HepG2 (cell line): ENCODE results near the gene SETD5. TPM values are rescaled to one million over a fixed set of nuclear protein-coding genes. Genes with fewer than 3 reads are reported as not detected.

Experiments
- BCL6 ChIP-seq: IDR thresholded peaks from 2 replicates; pipeline ENCODE4 v1.6.1; 2016; ENCODE audit warnings: missing genetic modification reagents, missing compliant biosample characterization
- CSRNP1 ChIP-seq: sonication (generic); formaldehyde crosslinking; IDR thresholded peaks from 2 replicates; pipeline ENCODE4 v1.8.1; 2023; ENCODE audit warnings: mild to moderate bottlenecking, missing genetic modification reagents
- FOSL2 ChIP-seq: sonication (generic); formaldehyde crosslinking; IDR thresholded peaks from 2 replicates; pipeline ENCODE4 v1.4.0; 2020; ENCODE audit warnings: missing genetic modification reagents
- IRF2 ChIP-seq: IDR thresholded peaks from 2 replicates; pipeline ENCODE4 v1.6.1; 2018; ENCODE audit warnings: missing genetic modification reagents, missing compliant biosample characterization
- KAT8 ChIP-seq: IDR thresholded peaks from 2 replicates; pipeline ENCODE4 v1.6.1; 2016; ENCODE audit warnings: missing genetic modification reagents, missing compliant biosample characterization
- KDM6A ChIP-seq: IDR thresholded peaks from 2 replicates; pipeline ENCODE4 v1.6.1; 2016; ENCODE audit warnings: low read depth
- PHF21A ChIP-seq: sonication (generic); formaldehyde crosslinking; IDR thresholded peaks from 2 replicates; pipeline ENCODE4 v1.5.0; 2020; ENCODE audit warnings: mild to moderate bottlenecking, missing genetic modification reagents
- PHF8 ChIP-seq: sonication (generic); formaldehyde crosslinking; IDR thresholded peaks from 2 replicates; pipeline ENCODE4 v1.5.0; 2020; ENCODE audit warnings: missing genetic modification reagents
- RAD21 ChIP-seq: fragments of 450-650 bp; formaldehyde crosslinking; IDR thresholded peaks from 2 replicates; pipeline ENCODE4 v1.5.0; 2020; ENCODE audit warnings: mild to moderate bottlenecking
- ZFX ChIP-seq: sonication (generic); formaldehyde crosslinking; IDR thresholded peaks from 2 replicates; pipeline ENCODE4 v1.4.0; 2020; ENCODE audit warnings: mild to moderate bottlenecking, low read depth, missing genetic modification reagents, moderate library complexity
- ZNF468 ChIP-seq: sonication (generic); formaldehyde crosslinking; IDR thresholded peaks from 2 replicates; pipeline ENCODE4 v1.8.0; 2022; ENCODE audit warnings: mild to moderate bottlenecking, moderate library complexity, missing genetic modification reagents
- ZNF7 ChIP-seq: IDR thresholded peaks from 2 replicates; pipeline ENCODE4 v1.6.1; 2016; ENCODE audit warnings: missing biosample characterization, missing genetic modification reagents
- polyA plus RNA-seq, 8 experiments: library from polyadenylated mRNA; depleted of rRNA in 3 of 8; stranded (reverse) in 7 of 8; unstranded in 1 of 8; fragments of >200 nt; fragmentation: Illumina TruSeq in 4 of 8; extraction: Trizol in 4 of 8; gene quantifications; 2 replicates each; pipeline versions ENCODE4 v1.2.1 to v1.2.3, GENCODE V29; 2011 to 2016; ENCODE audit warnings: low read depth in 4 of 8, missing spikeins in 1 of 8, mixed read lengths in 1 of 8; ENCODE audit not compliant: insufficient read depth in 1 of 8
- total RNA-seq, 5 experiments: library from RNA; depleted of rRNA; stranded (reverse); fragments of >200 nt; fragmentation: Illumina TruSeq; extraction: Trizol; gene quantifications; 2 replicates each; pipeline ENCODE4 v1.2.3, GENCODE V29; 2016; ENCODE audit warnings: low read depth in 1 of 5
- TF ChIP-seq, protein P1 (sequence below): sonication (generic); formaldehyde crosslinking; IDR thresholded peaks from 2 replicates; pipeline ENCODE4 v1.4.0; 2020; ENCODE audit warnings: low read depth, missing genetic modification reagents
- TF ChIP-seq, protein P2 (sequence below): sonication (generic); formaldehyde crosslinking; conservative IDR thresholded peaks from 2 replicates; pipeline ENCODE4 v1.4.0; 2020; ENCODE audit warnings: mild to moderate bottlenecking, missing genetic modification reagents, moderate library complexity
- TF ChIP-seq, protein P3 (sequence below): sonication (generic); formaldehyde crosslinking; IDR thresholded peaks from 2 replicates; pipeline ENCODE4 v1.5.0; 2020; ENCODE audit warnings: mild to moderate bottlenecking, missing genetic modification reagents, borderline replicate concordance

The SETD5 gene
- total and polyA plus RNA-seq, 2 of the 13 experiments (the other 11 are each of a cell fraction or from before 2014, with no cell fraction given): 46.8 to 95.8 TPM

DNA sequence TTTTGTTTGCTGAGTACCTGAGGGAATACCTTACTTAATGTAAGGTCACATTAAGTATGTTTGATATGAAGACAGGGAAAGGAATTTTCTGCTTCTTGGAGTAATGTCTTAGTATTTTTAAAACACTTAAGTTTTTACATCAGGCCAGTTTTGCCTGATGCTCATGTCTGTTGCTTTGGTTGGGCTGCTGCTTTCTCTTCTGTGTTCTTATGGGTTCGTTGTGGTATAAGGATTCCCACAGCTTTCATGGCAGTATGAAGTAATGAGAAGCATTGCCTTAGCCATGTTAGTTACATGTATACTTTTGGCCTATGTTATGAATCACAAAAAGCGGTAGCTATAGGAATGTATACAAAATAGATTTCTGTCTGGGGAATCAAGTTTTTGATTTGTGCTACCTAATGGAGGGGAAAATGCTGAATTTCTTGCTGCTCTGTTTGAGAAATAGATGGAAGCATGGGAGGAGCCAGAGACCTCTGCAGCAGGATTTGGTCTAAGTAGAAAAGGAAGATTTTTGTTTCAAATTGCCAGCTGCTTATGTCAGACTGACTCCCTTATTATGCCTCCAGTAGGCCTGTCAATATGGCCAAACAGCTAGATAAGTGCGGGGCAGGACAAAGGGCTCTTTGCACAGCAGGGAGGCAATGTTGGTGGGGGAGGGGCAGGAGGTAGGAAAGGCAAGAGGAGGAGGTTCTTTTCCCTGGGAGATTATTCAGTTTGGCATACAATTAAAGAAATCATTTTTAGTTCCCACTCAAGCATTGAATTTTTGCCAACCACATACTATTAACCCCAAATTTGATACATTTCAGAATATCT lies 5.2 kb downstream of the SETD5 start (continued):
- TF ChIP-seq, protein P1, sequence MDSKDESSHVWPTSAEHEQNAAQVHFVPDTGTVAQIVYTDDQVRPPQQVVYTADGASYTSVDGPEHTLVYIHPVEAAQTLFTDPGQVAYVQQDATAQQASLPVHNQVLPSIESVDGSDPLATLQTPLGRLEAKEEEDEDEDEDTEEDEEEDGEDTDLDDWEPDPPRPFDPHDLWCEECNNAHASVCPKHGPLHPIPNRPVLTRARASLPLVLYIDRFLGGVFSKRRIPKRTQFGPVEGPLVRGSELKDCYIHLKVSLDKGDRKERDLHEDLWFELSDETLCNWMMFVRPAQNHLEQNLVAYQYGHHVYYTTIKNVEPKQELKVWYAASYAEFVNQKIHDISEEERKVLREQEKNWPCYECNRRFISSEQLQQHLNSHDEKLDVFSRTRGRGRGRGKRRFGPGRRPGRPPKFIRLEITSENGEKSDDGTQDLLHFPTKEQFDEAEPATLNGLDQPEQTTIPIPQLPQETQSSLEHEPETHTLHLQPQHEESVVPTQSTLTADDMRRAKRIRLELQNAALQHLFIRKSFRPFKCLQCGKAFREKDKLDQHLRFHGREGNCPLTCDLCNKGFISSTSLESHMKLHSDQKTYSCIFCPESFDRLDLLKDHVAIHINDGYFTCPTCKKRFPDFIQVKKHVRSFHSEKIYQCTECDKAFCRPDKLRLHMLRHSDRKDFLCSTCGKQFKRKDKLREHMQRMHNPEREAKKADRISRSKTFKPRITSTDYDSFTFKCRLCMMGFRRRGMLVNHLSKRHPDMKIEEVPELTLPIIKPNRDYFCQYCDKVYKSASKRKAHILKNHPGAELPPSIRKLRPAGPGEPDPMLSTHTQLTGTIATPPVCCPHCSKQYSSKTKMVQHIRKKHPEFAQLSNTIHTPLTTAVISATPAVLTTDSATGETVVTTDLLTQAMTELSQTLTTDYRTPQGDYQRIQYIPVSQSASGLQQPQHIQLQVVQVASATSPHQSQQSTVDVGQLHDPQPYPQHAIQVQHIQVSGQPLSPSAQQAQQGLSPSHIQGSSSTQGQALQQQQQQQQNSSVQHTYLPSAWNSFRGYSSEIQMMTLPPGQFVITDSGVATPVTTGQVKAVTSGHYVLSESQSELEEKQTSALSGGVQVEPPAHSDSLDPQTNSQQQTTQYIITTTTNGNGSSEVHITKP (CRISPR knock-in tag): peak; percentile 71
- TF ChIP-seq ZNF468 (no peak), FOSL2 (CRISPR knock-in tag) (peak; percentile 53), PHF8 (CRISPR knock-in tag) (0 out of 2 replicates have a peak, but pooled peaks have one; percentile 20), ZFX (CRISPR knock-in tag) (peak; percentile 53; the same call in 1 of the 2 replicates), IRF2 (CRISPR knock-in tag) (0 out of 2 replicates have a peak, but pooled peaks have one; percentile 19), KAT8 (CRISPR knock-in tag) (0 out of 2 replicates have a peak, but pooled peaks have one; percentile 34), ZNF7 (peak; percentile 84), BCL6 (CRISPR knock-in tag) (peak; percentile 56), PHF21A (peak; percentile 70), KDM6A (CRISPR knock-in tag) (0 out of 2 replicates have a peak, but pooled peaks have one; percentile 49), CSRNP1 (CRISPR knock-in tag) (no peak), RAD21 (CRISPR knock-in tag) (0 out of 2 replicates have a peak, but pooled peaks have one; percentile 23)
- TF ChIP-seq, protein P2, sequence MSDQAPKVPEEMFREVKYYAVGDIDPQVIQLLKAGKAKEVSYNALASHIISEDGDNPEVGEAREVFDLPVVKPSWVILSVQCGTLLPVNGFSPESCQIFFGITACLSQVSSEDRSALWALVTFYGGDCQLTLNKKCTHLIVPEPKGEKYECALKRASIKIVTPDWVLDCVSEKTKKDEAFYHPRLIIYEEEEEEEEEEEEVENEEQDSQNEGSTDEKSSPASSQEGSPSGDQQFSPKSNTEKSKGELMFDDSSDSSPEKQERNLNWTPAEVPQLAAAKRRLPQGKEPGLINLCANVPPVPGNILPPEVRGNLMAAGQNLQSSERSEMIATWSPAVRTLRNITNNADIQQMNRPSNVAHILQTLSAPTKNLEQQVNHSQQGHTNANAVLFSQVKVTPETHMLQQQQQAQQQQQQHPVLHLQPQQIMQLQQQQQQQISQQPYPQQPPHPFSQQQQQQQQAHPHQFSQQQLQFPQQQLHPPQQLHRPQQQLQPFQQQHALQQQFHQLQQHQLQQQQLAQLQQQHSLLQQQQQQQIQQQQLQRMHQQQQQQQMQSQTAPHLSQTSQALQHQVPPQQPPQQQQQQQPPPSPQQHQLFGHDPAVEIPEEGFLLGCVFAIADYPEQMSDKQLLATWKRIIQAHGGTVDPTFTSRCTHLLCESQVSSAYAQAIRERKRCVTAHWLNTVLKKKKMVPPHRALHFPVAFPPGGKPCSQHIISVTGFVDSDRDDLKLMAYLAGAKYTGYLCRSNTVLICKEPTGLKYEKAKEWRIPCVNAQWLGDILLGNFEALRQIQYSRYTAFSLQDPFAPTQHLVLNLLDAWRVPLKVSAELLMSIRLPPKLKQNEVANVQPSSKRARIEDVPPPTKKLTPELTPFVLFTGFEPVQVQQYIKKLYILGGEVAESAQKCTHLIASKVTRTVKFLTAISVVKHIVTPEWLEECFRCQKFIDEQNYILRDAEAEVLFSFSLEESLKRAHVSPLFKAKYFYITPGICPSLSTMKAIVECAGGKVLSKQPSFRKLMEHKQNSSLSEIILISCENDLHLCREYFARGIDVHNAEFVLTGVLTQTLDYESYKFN (CRISPR knock-in tag): peak; percentile 78
- TF ChIP-seq, protein P3, sequence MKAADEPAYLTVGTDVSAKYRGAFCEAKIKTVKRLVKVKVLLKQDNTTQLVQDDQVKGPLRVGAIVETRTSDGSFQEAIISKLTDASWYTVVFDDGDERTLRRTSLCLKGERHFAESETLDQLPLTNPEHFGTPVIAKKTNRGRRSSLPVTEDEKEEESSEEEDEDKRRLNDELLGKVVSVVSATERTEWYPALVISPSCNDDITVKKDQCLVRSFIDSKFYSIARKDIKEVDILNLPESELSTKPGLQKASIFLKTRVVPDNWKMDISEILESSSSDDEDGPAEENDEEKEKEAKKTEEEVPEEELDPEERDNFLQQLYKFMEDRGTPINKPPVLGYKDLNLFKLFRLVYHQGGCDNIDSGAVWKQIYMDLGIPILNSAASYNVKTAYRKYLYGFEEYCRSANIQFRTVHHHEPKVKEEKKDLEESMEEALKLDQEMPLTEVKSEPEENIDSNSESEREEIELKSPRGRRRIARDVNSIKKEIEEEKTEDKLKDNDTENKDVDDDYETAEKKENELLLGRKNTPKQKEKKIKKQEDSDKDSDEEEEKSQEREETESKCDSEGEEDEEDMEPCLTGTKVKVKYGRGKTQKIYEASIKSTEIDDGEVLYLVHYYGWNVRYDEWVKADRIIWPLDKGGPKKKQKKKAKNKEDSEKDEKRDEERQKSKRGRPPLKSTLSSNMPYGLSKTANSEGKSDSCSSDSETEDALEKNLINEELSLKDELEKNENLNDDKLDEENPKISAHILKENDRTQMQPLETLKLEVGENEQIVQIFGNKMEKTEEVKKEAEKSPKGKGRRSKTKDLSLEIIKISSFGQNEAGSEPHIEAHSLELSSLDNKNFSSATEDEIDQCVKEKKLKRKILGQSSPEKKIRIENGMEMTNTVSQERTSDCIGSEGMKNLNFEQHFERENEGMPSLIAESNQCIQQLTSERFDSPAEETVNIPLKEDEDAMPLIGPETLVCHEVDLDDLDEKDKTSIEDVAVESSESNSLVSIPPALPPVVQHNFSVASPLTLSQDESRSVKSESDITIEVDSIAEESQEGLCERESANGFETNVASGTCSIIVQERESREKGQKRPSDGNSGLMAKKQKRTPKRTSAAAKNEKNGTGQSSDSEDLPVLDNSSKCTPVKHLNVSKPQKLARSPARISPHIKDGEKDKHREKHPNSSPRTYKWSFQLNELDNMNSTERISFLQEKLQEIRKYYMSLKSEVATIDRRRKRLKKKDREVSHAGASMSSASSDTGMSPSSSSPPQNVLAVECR (CRISPR knock-in tag): peak; percentile 69; the same call in 1 of the 2 replicates
